MCF 10A (cell line): Measurements from ENCODE around the gene INTS12. TPM values are rescaled to one million over a fixed set of nuclear protein-coding genes. Genes with fewer than 3 reads are reported as not detected.
A peak's percentile ranks its signal among the peaks of the same experiment; 100 is the strongest.

ENCODE experiments used
- Bru-seq: library from RNA; stranded (reverse); fragments of 400-500 nt; gene quantifications from one replicate; lab custom pipeline; 2021; lab: Mats Ljungman, UMichigan
- BruChase-seq, 2 experiments: library from RNA; stranded (reverse); fragments of 400-500 nt; gene quantifications; one replicate each; lab custom pipeline; 2021; lab: Mats Ljungman, UMichigan
- BruUV-seq: library from RNA; stranded (reverse); fragments of 400-500 nt; replicated peaks from 2 replicates; lab custom pipeline; 2021; lab: Mats Ljungman, UMichigan
- CTCF ChIA-PET: fragments of 300-600 bp; sonication (Branson Sonifier 250); formaldehyde crosslinking; extraction: SDS; loops from one replicate; lab custom pipeline; 2021; ENCODE audit warnings: antibody characterized with exemption, inconsistent platforms; lab: Yijun Ruan, JAX
- POLR2A ChIA-PET: fragments of 300-600, 350-650 bp; sonication (Branson Sonifier 250); formaldehyde crosslinking; extraction: SDS; loops from one replicate; lab custom pipeline; 2020; ENCODE audit warnings: antibody characterized with exemption, inconsistent platforms; lab: Yijun Ruan, JAX
- DNase-seq: peaks from one replicate; pipeline ENCODE4 v3.0.0-alpha.2; 2018; ENCODE audit not compliant: unreplicated experiment
- H3K27ac Mint-ChIP-seq: one replicate; pipeline ENCODE4 v1.8.0; 2022; ENCODE audit warnings: mild to moderate bottlenecking, low read depth, mixed read lengths; ENCODE audit not compliant: unreplicated experiment
- H3K27me3 Mint-ChIP-seq: one replicate; pipeline ENCODE4 v1.8.0; 2022; ENCODE audit warnings: mixed read lengths; ENCODE audit not compliant: insufficient read depth, unreplicated experiment
- H3K36me3 Mint-ChIP-seq: one replicate; pipeline ENCODE4 v1.8.0; 2022; ENCODE audit warnings: mild to moderate bottlenecking, moderate library complexity, mixed read lengths; ENCODE audit not compliant: insufficient read depth, unreplicated experiment
- H3K4me1 Mint-ChIP-seq: one replicate; pipeline ENCODE4 v1.8.0; 2022; ENCODE audit warnings: mixed read lengths; ENCODE audit not compliant: insufficient read depth, unreplicated experiment
- H3K4me3 Mint-ChIP-seq: one replicate; pipeline ENCODE4 v1.8.0; 2022; ENCODE audit warnings: mild to moderate bottlenecking, moderate library complexity, mixed read lengths; ENCODE audit not compliant: unreplicated experiment
- H3K9me3 Mint-ChIP-seq: one replicate; pipeline ENCODE4 v1.8.0; 2022; ENCODE audit warnings: mixed read lengths; ENCODE audit not compliant: unreplicated experiment
- intact Hi-C: fragments of 100-400 bp; cut with micrococcal nuclease; formaldehyde crosslinking; loops from 2 replicates; pipeline ENCODE4 v1.14.1; 2022
- long read RNA-seq: library from polyadenylated mRNA; stranded (forward); transcript quantifications from one replicate; pipeline ENCODE4 v2.0.0, GENCODE V29; 2022
- total RNA-seq: library from RNA; stranded (reverse); gene quantifications from 2 replicates; pipeline ENCODE4 v1.2.3, GENCODE V29; 2022
- TF ChIP-seq, protein P1 (sequence below): fragments of 200-600 bp; IDR thresholded peaks from one replicate; pipeline ENCODE4 v1.8.0; 2022; ENCODE audit warnings: antibody characterized with exemption, mild to moderate bottlenecking; ENCODE audit not compliant: unreplicated experiment

INTS12 gene
- total RNA-seq (34.5 and 40.0 TPM in 2 replicates), Bru-seq, nascent RNA (percentile 83 among the genes with signal in this experiment), BruChase-seq, experiment 1, labeled RNA remaining after a 6-hour chase (percentile 76 among the genes with signal in this experiment), BruChase-seq, experiment 2, labeled RNA remaining after a 2-hour chase (percentile 75 among the genes with signal in this experiment)
- long read RNA-seq, transcript INTS12-206 (7 exons, 1,975 nt), result major isoform, 60 of 139 reads
- long read RNA-seq, transcript INTS12-201 (8 exons, 1,710 nt), result minor isoform, 27 of 139 reads
- long read RNA-seq, partial matches to known transcripts, result 16 of 139 reads
- long read RNA-seq, other reads (novel, unspliced or antisense), result 36 of 139 reads

- H3K4me1 Mint-ChIP-seq, result peaks cover 28% of the 10 kb centered on the region
- no peaks in the 10 kb centered on the region for H3K27me3 Mint-ChIP-seq
- H3K36me3 Mint-ChIP-seq, result no peaks in the 10 kb centered on the region
- TF ChIP-seq, protein P1, sequence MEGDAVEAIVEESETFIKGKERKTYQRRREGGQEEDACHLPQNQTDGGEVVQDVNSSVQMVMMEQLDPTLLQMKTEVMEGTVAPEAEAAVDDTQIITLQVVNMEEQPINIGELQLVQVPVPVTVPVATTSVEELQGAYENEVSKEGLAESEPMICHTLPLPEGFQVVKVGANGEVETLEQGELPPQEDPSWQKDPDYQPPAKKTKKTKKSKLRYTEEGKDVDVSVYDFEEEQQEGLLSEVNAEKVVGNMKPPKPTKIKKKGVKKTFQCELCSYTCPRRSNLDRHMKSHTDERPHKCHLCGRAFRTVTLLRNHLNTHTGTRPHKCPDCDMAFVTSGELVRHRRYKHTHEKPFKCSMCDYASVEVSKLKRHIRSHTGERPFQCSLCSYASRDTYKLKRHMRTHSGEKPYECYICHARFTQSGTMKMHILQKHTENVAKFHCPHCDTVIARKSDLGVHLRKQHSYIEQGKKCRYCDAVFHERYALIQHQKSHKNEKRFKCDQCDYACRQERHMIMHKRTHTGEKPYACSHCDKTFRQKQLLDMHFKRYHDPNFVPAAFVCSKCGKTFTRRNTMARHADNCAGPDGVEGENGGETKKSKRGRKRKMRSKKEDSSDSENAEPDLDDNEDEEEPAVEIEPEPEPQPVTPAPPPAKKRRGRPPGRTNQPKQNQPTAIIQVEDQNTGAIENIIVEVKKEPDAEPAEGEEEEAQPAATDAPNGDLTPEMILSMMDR, result no peak
- POLR2A ChIA-PET, result interaction anchor here (0.8 to 4.6 kb wide), 11 partner anchors 10 to 1712 kb away, joined by 3 to 34 read pairs (median 4); partner anchors contain the start of gene PPA2
- H3K27ac Mint-ChIP-seq, result peak within 1 kb of the TSS; percentile 91
- BruUV-seq, result no TSS peak
- H3K4me3 Mint-ChIP-seq, result peak within 1 kb of the TSS; percentile 86
- CTCF ChIA-PET, result interaction anchor here (0.6 to 1.8 kb wide), 8 partner anchors 10 to 493 kb away, joined by 3 to 8 read pairs (median 3); partner anchors contain the start of gene PPA2
- peaks cover 6% of the 10 kb centered on the region for H3K9me3 Mint-ChIP-seq
- DNase-seq, result peak; percentile 93
- intact Hi-C loops, result loop anchor here (2.0 kb wide), 1 partner anchor 492 kb away; no protein-coding TSS in a partner anchor
These were observed at the start of gene INTS12, which contains the start of gene GSTCD for GRCh38 chr4:105708181-105709080. TSS of gene INTS12 (minus strand) at chr4:105708689. CDS start at chr4:105700005, 8,684 bp downstream. TSS of gene GSTCD (plus strand) at chr4:105708784. CDS start at chr4:105717614, 8,830 bp downstream.

DNA sequence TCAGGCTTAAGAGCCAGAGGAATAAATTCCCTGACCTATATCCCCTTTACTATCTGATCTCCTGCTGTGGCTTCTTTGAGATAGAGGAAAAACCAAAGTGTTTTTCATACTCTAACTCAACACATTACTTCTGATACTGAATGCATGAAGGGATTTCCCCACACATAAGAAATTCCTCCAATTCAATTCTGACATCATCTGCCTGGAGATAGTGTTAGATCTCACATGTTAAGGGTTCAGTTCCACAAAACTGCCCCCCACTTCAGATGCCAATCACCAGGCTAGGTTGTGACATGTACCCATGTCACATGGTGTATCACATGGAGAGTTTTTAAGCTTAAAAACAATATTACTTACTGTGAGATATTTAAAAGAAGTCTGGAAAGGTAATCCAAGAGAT lies 46.9 kb upstream of the INTS12 start:
- no TSS peak for BruUV-seq
- CTCF ChIA-PET, result interaction anchor here (0.7 kb wide), 1 partner anchor 525 kb away, joined by 3 read pairs; no protein-coding TSS in a partner anchor
- no peaks in the 10 kb centered on the region for H3K36me3 Mint-ChIP-seq

DNA sequence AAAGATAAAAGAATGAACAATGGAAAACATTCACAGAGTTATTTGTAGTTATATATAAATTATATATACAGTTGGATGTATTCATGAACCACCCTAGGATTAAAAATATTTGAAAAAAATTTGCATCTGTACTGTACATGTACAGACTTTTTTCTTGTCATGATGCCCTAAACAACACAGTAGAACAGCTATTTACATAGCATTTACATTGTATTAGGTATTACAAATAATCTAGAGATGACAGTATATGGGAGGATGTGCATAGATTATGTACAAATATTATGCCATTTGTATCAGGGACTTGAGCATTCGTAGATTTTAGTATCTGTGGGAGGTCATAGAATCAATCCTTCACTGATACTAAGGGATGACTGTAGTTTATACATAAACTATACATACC lies 44.9 kb upstream of the INTS12 start:
- Mint-ChIP-seq H3K27ac (no peak overlapping the region), H3K36me3 (no peaks in the 10 kb centered on the region), H3K4me3 (no peak overlapping the region), H3K9me3 (no peaks in the 10 kb centered on the region), H3K4me1 (no peaks in the 10 kb centered on the region), H3K27me3 (no peaks in the 10 kb centered on the region)
- POLR2A ChIA-PET, result interaction anchor here (0.7 kb wide), 1 partner anchor 15 kb away, joined by 3 read pairs; no protein-coding TSS in a partner anchor
- TF ChIP-seq, protein P1, result no peak
- intact Hi-C loops, result no loop called here
- no peak for DNase-seq
- CTCF ChIA-PET, result no interaction called here
- no TSS peak for BruUV-seq

More for the DNA sequence above, 46.9 kb upstream of the INTS12 start:
- TF ChIP-seq, protein P1, result no peak
- H3K27me3 Mint-ChIP-seq, result no peaks in the 10 kb centered on the region
- H3K4me3 Mint-ChIP-seq, result no peak overlapping the region
- no peak for DNase-seq
- no peaks in the 10 kb centered on the region for H3K9me3 Mint-ChIP-seq
- POLR2A ChIA-PET, result no interaction called here
- intact Hi-C loops, result no loop called here
- no peak overlapping the region for H3K27ac Mint-ChIP-seq
- no peaks in the 10 kb centered on the region for H3K4me1 Mint-ChIP-seq
